Progenitor cell of endocrine pancreas (in vitro differentiated cells): ENCODE data around the gene MED9. TPM values are rescaled to one million over a fixed set of nuclear protein-coding genes. Genes with fewer than 3 reads are reported as not detected.
"Not testable (repeated sequence)": the region's sequence is repeated elsewhere in the genome, so short reads cannot be mapped to it uniquely, and the experiment has no call there.

ENCODE experiments used
- DNase-seq: peaks from one replicate; pipeline ENCODE4 v3.0.0; 2021; ENCODE audit warnings: low spot score; ENCODE audit not compliant: unreplicated experiment
- H3K27ac Mint-ChIP-seq: 2 replicates; pipeline ENCODE4 v1.8.0; 2021; ENCODE audit warnings: mild to moderate bottlenecking, moderate library complexity, mixed read lengths
- H3K27me3 Mint-ChIP-seq: 2 replicates; pipeline ENCODE4 v1.8.0; 2021; ENCODE audit warnings: mixed read lengths
- H3K36me3 Mint-ChIP-seq: 2 replicates; pipeline ENCODE4 v1.8.0; 2022; ENCODE audit warnings: mixed read lengths; ENCODE audit not compliant: insufficient read depth
- H3K4me1 Mint-ChIP-seq: 2 replicates; pipeline ENCODE4 v1.8.0; 2021; ENCODE audit warnings: low read depth, mixed read lengths
- H3K4me3 Mint-ChIP-seq: 2 replicates; pipeline ENCODE4 v1.8.0; 2021; ENCODE audit warnings: low read depth, mild to moderate bottlenecking, moderate library complexity, mixed read lengths
- H3K9me3 Mint-ChIP-seq: 2 replicates; pipeline ENCODE4 v1.8.0; 2021; ENCODE audit warnings: low read depth, mixed read lengths
- total RNA-seq: library from RNA; stranded (reverse); gene quantifications from 2 replicates; pipeline ENCODE4 v1.2.1, GENCODE V29; 2021
- TF ChIP-seq, protein P1 (sequence below): fragments of 200-600 bp; sonication (generic); IDR thresholded peaks from one replicate; pipeline ENCODE4 v1.5.0; 2021; ENCODE audit warnings: antibody characterized with exemption, mild to moderate bottlenecking; ENCODE audit not compliant: unreplicated experiment

Gene MED9
- total RNA-seq, 1 donor from 2014 or later = 17.0 TPM

DNA sequence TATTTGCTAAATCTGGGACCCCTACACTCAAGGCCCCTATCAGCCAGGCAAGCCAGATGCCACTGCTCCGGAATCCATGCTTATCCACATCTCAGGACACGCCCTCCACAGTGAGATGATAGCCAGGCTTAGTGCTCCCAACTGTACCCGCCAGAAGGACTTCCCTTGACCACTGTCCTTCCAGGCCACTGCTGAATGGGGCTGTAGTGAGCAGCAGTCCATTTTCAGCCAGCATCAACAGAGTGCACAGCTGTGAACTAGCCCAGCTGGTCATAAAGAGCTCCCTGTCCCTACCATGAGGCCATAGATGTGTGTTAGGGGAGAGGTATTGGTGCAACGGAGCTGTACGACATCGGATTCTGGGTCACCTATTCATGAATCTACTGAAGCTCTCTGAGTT, 13.0 kb upstream of the MED9 start:
- no peak overlapping the region for H3K27ac Mint-ChIP-seq
- H3K4me1 Mint-ChIP-seq = no peaks in the 10 kb centered on the region

DNA sequence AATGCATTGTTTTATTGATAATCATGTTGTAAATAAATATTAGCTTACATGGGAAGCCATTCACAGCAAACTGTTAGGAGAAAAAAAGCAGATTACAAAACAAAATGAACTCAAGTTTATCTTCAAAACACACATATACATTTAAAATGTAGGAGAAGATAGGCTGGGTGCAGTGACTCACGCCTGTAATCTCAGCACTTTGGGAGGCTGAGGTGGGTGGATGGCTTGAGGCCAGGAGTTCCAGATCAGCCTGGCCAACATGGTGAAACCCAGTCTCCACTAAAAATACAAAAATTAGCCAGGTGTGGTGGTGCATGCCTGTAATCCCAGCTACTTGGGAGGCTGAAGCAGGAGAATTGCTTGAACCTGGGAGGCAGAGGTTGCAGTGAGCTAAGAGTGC, 10.9 kb upstream of the MED9 start:
- H3K4me1 Mint-ChIP-seq, DNase-seq, H3K9me3 Mint-ChIP-seq, H3K27ac Mint-ChIP-seq, H3K4me3 Mint-ChIP-seq, H3K36me3 Mint-ChIP-seq: not testable (repeated sequence)
- H3K27me3 Mint-ChIP-seq = peaks cover 12% of the 10 kb centered on the region

More for the DNA sequence above, 13.0 kb upstream of the MED9 start:
- TF ChIP-seq, protein P1, sequence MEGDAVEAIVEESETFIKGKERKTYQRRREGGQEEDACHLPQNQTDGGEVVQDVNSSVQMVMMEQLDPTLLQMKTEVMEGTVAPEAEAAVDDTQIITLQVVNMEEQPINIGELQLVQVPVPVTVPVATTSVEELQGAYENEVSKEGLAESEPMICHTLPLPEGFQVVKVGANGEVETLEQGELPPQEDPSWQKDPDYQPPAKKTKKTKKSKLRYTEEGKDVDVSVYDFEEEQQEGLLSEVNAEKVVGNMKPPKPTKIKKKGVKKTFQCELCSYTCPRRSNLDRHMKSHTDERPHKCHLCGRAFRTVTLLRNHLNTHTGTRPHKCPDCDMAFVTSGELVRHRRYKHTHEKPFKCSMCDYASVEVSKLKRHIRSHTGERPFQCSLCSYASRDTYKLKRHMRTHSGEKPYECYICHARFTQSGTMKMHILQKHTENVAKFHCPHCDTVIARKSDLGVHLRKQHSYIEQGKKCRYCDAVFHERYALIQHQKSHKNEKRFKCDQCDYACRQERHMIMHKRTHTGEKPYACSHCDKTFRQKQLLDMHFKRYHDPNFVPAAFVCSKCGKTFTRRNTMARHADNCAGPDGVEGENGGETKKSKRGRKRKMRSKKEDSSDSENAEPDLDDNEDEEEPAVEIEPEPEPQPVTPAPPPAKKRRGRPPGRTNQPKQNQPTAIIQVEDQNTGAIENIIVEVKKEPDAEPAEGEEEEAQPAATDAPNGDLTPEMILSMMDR = no peak
- H3K4me3 Mint-ChIP-seq = no peak overlapping the region
- no peak for DNase-seq
- peaks cover 12% of the 10 kb centered on the region for H3K27me3 Mint-ChIP-seq
- no peaks in the 10 kb centered on the region for H3K36me3 Mint-ChIP-seq
- H3K9me3 Mint-ChIP-seq = peaks cover 6% of the 10 kb centered on the region

DNA sequence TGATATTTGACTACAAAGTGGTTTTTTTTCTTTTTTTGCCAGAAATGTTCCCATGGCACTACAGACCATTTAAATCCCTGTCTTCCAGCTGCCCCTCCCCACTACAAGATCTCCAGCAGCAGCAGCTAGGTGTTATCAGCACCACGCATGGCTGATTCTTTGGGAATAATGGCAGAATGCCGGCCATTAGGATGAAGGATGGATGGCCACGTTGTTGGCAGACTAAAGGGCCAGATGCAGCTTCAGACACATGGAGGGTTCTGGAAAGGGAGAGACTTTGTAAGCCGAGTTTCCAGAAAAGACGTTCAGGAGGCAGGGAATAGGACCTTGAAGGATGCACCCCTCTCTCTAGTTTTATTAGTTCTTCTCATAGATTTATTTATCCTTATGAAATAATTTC, 10.3 kb upstream of the MED9 start:
- TF ChIP-seq, protein P1 = no peak
- DNase-seq = no peak
- H3K27ac Mint-ChIP-seq = no peak overlapping the region
- no peaks in the 10 kb centered on the region for H3K4me1 Mint-ChIP-seq
- H3K9me3 Mint-ChIP-seq = no peaks in the 10 kb centered on the region
- H3K36me3 Mint-ChIP-seq = no peaks in the 10 kb centered on the region
- H3K4me3 Mint-ChIP-seq = no peak overlapping the region
- H3K27me3 Mint-ChIP-seq = peaks cover 12% of the 10 kb centered on the region

DNA sequence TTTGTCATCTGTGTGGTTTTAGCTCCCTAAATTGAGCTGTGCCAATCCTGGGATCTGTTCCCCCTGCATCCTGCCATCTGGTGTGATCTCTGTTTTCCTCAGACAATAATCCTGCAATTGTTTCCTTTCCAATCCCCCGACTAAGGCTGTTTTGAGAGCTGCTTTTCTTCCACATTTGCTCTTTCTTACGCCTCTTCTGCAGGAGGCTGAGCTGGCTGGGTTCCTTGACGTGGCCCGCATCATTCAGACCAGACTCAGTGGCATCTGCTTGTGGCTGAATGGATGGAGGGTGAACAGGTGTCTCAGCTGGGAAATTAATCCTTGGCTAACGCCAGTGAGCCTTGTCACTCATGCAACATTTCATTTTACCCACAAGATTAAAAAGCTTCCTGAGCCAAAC, 9.8 kb upstream of the MED9 start:
- Mint-ChIP-seq H3K4me3 (no peak overlapping the region), H3K9me3 (no peaks in the 10 kb centered on the region), H3K27ac (no peak overlapping the region), H3K36me3 (no peaks in the 10 kb centered on the region), H3K4me1 (no peaks in the 10 kb centered on the region), H3K27me3 (peaks cover 13% of the 10 kb centered on the region)
- TF ChIP-seq, protein P1 = no peak
- no peak for DNase-seq

DNA sequence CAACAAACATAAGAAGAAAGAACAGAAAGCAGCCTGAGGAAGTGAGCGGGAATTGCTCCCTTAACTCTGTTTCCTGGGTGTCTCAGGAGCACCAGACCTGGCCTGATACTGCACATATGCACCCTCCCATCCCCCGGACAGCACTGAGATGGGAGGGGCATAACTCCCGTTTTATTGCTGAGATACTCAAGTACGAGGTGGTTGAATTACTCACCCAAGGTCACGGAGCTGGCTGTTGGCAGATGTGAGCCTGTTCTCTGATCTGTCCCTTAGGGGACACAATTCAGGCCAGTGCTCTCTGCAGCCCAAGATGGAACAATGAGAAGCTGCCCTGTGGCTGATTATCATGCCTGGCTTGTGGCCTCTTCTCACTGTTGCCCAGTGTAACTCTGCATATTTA, 9.1 kb upstream of the MED9 start:
- TF ChIP-seq, protein P1 = no peak
- Mint-ChIP-seq H3K27ac (no peak overlapping the region), H3K36me3 (no peaks in the 10 kb centered on the region), H3K9me3 (no peaks in the 10 kb centered on the region), H3K4me3 (no peak overlapping the region), H3K4me1 (no peaks in the 10 kb centered on the region), H3K27me3 (peaks cover 16% of the 10 kb centered on the region)
- DNase-seq = no peak

DNA sequence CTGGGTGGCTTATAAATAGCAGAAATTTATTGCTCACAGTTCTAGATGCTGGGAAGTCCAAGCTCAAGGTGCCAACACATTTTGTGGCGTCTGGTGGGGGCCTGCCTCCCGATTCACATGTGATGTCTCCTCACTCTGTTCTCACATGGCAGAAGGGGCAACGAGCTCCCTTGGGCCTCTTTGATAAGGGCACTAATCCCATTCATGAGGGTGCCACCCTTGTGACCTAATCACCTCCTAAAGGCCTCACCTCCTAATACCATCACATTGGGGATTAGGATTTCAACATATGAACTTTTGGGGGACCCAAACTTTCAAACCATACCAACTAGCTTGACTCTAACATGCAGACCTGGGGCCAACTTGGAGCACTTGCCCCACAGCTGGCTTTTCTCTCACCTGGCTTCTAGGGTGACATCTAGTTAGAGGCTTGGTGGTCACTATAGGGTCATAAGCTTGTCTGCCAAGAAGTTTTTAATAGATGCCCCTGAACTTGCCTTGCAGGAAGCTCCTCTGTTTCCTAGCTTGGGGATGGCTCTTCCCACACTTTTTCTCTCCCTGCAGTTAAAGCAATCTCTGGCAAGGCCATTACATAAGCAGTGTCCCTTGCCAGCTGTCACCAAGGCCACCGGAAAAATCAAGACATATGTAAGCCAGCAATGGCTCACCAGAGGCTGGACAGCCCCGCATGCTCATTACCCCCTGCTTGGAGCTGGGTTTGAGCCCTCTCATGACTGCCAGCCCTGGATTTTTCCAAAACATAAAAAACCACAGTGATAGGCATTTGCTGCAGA, 8.4 kb upstream of the MED9 start:
- H3K27me3 Mint-ChIP-seq = peaks cover 16% of the 10 kb centered on the region
- H3K36me3 Mint-ChIP-seq = no peaks in the 10 kb centered on the region
- TF ChIP-seq, protein P1 = no peak
- no peak for DNase-seq
- H3K9me3 Mint-ChIP-seq = no peaks in the 10 kb centered on the region
- H3K4me3 Mint-ChIP-seq = no peak overlapping the region
- H3K4me1 Mint-ChIP-seq = no peaks in the 10 kb centered on the region
- H3K27ac Mint-ChIP-seq = no peak overlapping the region
